Glomerular visceral epithelial cell (primary cell): ENCODE measurements around the gene SPAG4.

Experiments used
- DNase-seq: peaks from one replicate; pipeline ENCODE4 v3.0.0-alpha.2; 2016; ENCODE audit errors: extremely low spot score

SPAG4 gene

DNA sequence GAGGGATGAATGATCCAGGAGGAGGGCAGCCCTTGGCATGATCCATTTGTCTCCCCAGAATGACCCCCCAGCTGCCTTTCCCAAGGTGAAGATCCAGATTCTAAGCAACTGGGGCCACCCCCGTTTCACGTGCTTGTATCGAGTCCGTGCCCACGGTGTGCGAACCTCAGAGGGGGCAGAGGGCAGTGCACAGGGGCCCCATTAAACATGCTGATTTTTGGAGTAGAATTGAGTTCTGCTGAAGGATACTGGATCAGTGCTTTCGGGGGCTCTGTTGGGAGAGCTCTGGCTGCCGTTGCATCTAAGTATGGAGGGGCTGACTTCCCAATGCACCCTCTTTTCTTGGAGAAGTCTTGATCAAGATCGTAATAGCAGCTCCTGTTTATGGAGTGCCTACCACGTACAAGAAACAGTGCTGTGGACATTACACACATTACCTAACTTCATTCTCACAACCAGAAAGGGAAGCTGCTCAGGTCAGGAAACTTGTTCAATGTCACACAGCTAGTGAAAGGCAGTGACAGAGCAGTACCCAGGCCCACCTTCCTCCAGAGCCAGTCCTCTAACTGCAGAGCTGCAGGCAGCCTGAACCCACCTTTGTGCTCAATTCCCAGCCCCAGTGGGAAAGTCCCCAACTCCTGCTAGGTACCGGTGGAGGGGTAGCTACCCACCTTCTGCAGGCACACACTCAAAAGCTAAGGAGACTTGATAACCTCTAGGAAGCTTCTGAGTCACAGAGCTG lies 5.4 kb downstream of the SPAG4 start:
- no peak for DNase-seq

GRCh38 chr20:35621560-35621946 lies 5.9 kb downstream of the SPAG4 start:
- DNase-seq, result no peak

DNA sequence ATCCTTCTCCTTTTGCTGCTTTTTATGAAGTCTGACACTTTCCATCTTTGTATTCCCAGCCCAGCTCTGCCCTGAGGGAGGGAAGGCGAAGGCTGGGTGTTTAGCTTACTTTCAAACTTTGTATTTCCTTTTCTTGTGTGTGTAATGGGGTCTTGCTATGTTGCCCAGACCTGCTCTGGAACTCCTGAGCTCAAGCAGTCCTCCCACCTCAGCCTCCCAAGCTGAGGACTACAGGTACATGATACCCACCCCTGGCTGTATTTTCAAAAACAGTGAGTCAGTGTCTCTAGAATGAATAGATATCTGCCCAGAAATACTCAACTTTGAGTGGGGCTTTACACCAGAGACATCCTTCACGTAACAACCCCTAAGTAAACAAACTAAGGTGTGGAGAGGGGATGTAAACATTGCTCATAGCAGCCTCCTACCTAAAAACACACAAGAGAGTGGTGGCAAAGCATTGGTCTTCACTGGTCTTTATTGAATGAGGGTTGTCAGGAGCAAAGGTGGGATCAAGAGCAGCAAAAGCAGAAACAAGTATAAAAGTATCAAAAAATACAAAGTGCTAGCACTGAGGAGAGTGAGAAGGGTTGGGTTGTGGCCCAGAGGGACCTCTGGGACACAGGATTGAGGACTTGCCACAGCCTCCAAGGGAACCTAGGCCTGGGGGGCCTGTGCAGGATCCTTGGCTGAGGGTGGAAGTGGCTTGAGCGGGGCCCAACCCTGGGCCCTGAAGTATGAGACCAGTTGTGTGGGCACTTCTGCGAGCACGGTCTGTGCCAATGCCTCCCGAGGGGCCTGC lies 10.2 kb downstream of the SPAG4 start:
- no peak for DNase-seq

DNA sequence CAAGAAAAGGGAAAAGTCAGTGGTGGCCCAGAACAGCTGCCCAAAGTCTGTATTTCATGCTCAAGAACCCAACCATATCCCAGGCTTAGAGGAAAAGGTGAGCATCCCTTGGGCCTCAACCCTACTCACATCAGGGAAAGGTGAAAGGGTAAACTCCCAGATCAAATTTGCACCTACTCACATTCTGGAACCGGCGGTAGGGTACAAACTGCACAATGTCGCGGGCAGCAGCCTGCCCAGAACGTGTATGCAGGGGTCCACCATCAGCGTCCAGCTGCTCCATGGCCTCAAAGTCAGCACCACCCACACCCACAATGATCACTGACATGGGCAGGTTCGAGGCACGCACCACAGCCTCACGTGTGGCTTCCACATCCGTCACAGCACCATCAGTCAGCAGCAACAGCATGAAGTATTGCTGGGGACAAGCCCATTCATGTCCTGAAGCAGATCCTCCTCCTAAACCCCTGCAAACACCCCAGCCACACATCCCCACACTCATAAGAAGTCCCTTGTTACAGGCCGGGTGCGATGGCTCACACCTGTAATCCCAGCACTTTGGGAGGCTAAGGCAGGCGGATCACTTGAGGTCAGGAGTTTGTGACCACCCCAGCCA lies 10.9 kb downstream of the SPAG4 start:
- DNase-seq, result no peak

GRCh38 chr20:35627121-35627520 lies 11.5 kb downstream of the SPAG4 start:
- DNase-seq, result no peak

DNA sequence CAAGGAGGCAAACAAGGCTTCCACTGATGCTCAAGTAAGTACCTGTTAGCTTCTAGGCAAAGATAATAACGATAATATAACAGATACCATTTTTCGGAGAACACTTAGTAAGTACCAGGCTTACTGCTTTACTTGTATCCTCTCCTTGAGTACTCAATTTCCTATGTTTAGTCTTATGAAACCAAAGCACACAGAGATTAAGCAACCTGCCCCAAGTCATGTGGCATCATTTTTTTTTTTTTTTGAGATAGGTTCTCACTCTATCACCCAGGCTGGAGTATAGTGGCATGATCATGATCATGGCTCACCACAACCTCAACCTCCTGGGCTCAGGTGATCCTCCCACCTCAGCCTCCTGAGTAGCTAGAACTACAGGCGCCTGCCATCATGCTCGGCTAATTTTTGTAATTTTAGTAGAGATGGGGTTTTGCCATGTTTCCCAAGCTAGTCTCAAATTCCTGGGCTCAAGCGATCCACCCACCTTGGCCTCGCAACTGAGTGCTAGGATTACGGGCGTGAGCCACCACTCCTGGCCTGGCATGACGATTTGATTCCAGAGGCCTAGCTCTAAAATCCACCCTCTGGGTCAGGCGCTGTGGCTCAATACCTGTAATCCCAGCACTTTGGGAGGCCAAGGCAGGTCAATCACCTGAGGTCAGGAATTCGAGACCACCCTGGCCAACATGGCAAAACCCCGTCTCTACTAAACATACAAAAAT lies 14.0 kb downstream of the SPAG4 start:
- no peak for DNase-seq

DNA sequence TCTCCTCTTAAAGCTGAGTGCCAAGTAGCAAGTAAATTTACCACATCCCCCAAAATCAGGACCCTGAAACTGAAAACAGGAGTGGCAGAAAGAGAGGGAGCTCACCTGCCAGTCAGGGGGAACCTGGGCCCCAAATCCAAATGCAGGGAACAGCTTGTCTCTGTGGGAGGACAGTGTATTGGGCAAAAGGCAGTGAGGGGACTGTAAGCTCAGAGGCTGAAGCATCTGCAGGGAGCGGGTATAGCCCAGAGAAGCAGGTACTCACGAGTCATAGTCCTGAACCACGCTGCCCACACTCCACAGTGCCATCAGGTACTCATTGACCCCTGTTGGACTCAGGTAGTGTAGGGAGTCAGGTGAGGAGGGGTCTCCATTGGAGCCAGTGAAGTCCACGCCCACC lies 15.0 kb downstream of the SPAG4 start:
- no peak for DNase-seq

DNA sequence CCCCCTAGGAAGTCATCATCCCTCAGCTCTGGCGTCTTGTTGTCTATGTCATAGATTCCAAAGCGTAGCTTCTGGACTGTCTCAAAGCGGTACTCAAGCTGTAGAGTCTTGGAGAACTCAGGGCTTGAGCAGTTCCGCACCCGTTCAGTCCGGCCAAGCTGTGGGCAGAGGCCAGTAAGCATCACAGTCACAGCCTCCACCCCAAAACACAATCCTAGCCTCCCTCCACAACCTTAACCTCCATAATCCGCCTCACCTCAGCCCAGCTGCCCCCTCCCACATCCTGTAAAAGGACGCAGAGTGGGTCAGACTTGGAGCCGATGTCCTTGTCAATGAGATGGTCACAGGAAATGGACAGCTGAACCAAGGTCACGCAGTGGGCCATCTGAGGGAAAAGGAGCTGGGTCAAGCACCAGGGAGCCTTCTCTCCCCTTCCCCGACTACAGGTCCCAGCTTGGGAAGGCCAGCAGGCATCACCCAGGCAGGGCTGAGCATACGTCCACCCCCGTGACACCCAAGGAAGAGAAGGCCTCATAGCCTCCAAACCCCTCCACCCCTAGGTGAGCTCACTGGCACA lies 17.0 kb downstream of the SPAG4 start:
- DNase-seq, result no peak

DNA sequence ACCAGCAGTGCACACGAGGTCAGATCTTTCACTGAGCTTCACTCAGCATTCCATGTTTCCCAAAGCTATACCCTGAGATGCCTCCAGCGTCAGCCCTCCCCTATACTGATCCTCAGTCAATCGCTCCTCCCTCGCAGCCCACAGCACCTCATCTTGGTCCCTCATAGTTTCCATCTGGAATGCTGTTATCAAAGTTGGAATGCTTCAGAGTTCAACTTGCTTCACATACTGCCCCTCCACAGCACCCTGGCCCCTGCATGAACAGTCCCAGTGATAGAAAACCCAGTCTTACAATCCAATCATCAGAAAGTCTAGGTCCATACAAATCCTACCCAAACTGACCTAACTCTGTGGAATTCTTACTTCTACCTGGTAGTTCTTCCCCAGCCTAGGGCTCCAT lies 20.0 kb downstream of the SPAG4 start:
- DNase-seq, result no peak

DNA sequence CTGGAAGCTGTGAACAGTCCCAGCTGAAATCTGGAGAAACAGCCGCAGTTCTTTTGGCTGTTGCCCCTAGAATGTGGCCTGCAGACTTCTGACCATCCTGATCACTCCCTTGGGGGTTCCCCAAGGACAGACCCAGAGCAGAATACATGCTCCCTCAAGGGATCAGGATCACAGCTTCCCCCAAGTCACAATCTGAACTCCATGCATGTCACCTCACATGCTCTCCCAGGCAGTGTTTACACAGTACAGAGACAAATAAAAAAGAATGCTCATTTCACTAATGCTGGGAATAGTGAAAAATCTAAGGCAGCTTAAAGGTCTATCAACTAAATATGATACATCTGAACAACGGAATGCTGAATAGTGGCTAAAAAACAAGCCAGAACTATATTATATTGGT lies 20.5 kb downstream of the SPAG4 start:
- DNase-seq, result no peak

GRCh38 chr20:35637276-35637675 lies 21.6 kb downstream of the SPAG4 start:
- peak; percentile 22 for DNase-seq

- no peak for DNase-seq
Observed at GRCh38 chr20:35638751-35639150, 23.1 kb downstream of the SPAG4 start.

DNA sequence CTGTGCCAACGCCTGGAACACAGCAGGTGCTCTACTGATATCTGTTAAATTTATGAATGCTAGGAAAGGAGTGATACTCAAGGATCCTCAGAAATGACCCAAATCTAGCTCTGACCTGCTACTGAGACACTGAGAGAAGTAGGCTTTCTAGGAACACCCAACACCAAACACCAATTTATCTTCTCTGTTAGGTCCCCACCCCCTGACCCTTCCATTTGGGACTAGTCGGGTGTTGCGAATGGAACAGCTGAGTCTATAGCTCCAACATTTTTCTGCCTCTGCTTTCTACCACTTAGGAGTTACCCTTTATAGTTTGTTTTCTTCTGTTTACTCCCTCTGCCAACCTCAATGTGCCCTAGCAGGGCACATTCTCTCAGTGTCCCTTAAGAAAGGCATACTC lies 25.1 kb downstream of the SPAG4 start:
- no peak for DNase-seq

- DNase-seq, result no peak
Observed at GRCh38 chr20:35641743-35642142, 26.1 kb downstream of the SPAG4 start.

DNA sequence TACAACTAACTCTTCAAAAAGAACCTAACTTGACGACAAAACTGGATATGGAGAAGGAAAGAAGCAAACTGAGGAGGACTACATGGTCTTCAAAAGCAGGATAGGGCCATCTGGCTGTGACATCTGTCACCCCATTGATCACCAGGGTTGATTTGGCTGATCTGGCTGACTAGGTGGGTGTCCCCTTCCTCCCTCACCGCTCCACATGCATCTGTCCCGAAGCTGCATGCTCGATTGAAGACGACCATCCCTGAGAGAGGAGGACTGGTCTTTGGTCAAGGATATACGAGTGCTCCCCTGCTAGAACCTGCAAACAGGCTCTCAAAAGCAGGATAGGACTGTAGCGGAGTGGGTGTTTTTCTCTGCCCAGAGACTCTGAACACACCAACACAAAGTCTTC lies 27.4 kb downstream of the SPAG4 start:
- DNase-seq, result no peak

GRCh38 chr20:35644806-35645205 lies 29.2 kb downstream of the SPAG4 start:
- no peak for DNase-seq

- no peak for DNase-seq
Observed at GRCh38 chr20:35648836-35649235, 33.2 kb downstream of the SPAG4 start.

DNA sequence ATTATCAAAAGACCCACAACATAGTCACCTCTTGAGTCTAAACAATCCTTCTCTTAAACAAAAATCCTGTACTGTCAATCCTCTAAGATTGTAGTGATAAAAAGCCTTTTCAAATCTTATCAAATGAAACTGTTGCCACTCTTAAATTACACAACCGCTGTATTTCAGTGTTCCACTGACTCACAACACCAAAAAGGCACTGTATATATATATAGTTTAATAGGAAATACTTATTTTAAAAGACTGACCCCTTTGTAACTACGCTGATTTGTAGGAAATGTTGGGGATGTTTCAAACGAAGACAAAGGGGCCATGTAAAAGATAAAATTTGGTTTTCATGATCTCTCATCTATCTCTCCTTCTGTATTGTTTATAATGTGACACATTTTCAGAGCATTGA lies 35.0 kb downstream of the SPAG4 start:
- no peak for DNase-seq

GRCh38 chr20:35651958-35652357 lies 36.3 kb downstream of the SPAG4 start:
- DNase-seq, result no peak

GRCh38 chr20:35652641-35653429 lies 37.2 kb downstream of the SPAG4 start:
- DNase-seq, result no peak

- DNase-seq, result no peak
Observed at GRCh38 chr20:35653430-35653734, 37.8 kb downstream of the SPAG4 start.
